NCI-H524 treated with DMSO at 0.1 percent for 48 hours (cell line): ENCODE results near the gene CLSTN1.
"Not testable (repeated sequence)": the region's sequence is repeated elsewhere in the genome, so short reads cannot be mapped to it uniquely, and the experiment has no call there.

Experiments
- DNase-seq: peaks from one replicate; lab custom pipeline; 2025; lab: John Stamatoyannopoulos, UW

CLSTN1 gene

DNA sequence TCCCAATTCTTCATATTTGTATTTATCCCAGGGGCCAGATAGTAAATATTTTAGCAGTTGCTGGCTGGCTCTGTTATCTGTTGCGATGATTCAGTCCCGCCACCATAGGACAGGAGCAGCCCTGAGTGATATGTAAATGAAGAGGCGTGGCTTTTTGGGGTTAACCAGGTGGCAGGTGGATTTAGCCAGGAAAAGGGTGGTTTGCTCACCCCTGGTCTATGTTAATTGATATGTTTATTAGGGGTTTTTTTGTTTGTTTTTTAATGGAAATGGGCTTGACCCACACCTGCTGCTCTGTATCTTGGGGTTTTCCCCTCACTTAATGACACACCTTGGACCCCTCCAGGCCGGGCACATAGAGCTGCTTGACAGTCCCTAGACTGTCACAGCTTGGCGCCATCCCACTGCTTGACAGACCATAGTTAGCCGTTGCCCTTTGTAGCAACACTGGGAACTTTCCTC lies 109.5 kb downstream of the CLSTN1 start:
- no peak for DNase-seq

DNA sequence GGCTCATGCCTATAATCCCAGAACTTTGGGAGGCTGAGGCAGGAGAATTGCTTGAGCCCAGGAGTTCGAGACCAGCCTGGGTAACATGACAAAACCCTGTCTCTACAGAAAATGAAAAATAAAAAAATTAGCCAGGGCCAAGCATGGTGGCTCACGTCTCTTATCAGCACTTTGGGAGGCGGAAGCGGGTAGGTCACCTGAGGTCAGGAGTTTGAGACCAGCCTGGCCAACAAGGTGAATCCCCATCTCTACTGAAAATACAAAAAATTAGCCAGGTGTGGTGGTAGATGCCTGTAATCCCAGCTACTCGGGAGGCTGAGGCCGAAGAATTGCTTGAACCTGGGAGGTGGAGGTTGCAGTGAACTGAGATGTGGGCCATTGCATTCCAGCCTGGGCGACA lies 111.0 kb downstream of the CLSTN1 start:
- DNase-seq = not testable (repeated sequence)

DNA sequence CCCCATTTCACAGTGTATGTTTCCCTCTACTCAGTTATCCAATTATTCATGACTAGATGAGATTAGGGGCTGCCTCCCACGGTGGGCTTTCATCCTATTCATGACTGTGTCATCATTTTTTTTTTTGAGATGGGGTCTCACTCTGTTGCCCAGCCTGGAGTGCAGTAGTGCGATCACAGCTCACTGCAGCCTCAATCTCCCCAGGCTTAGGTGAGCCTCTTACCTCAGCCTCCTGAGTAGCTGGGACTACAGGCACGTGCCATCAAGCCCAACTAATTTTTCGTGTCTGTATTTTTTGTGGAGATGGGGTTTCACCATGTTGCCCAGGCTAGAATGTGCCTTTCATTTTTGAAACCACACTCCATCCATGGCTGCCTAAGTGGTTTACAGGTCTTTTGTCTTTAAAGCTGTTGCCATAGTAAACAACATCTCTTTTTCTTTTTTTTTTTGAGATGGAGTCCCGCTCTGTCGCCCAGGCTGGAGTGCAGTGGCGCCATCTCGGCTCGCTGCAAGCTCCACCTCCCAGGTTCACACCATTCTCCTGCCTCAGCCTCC lies 112.2 kb downstream of the CLSTN1 start:
- no peak for DNase-seq

DNA sequence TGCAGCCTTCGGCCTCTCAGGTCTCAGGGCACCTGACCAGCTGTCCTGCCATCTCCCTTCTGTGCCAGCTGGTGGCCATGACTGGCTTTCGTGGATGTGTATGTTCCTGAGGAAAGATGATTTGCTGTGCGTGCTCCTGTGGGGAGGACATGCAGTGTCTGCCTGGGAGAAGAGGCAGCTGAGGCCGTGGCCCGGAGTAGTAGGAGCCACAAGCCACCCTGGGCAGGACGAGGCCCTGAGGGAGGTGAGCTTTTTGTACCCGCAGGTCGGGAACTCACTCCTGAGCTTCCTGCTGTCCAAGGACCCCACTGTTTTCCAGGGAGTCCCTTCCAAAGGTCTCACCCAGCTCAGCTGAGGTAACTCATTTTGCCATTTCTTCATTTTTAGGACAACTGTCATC lies 113.7 kb downstream of the CLSTN1 start:
- no peak for DNase-seq

DNA sequence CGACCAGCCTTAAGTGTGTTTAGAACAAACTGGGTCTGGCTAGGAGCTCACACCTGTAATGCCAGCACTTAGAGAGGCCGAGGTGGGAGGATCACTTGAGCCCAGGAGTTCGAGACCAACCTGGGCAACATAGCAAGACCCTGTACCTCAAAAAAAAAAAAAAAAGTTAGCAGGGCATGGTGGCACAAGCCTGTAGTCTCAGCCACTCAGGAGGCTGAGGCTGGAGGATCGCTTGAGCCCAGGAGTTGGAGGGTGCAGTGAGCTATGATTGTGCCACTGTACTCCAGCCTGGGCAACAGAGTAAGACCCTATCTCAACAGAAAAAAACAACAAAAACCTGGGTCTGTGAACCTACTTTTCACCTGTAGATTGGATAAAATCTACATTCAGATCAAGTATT lies 117.6 kb downstream of the CLSTN1 start:
- DNase-seq = no peak

- no peak for DNase-seq
Measured at GRCh38 chr1:9705337-9706093, 118.2 kb downstream of the CLSTN1 start.

GRCh38 chr1:9703681-9704080 lies 120.1 kb downstream of the CLSTN1 start:
- DNase-seq = no peak

DNA sequence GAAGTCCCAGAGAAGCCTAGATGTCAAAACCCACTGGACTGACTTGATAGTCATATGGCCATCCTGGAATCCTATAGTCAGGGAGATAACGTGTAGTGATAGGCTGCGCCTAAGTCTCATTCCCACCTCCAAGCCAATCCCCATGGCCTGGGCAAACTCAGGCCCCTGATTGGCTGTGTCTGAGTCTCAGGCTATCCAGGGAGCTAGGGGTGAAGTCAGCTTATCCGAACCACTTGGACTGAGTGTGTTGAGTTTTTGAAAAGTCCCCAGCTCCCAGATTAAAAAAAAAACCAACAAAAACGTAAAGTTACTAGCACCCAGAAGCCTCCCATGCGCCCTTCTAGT lies 120.6 kb downstream of the CLSTN1 start:
- no peak for DNase-seq

- no peak for DNase-seq
Measured at GRCh38 chr1:9701665-9702064, 122.1 kb downstream of the CLSTN1 start.

DNA sequence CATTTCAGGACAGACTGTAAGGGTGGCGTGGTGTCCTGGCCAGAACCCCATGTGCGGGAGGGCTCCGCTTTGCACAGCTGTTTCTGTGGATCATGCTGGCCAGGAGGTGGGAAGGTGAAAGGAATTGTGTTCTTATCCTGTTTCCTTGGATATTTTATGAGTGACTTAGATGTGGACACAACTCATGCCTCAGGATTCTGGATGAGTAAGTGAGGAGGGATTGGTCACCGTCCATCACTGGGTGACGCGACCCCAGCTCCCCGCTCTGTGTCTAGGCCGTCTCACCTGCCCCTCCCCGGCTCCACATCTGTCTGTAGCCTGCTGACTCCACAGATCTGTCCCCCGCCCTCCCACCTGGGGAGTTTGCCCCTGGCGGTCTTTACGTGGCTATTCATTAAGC lies 123.4 kb downstream of the CLSTN1 start:
- DNase-seq = no peak

DNA sequence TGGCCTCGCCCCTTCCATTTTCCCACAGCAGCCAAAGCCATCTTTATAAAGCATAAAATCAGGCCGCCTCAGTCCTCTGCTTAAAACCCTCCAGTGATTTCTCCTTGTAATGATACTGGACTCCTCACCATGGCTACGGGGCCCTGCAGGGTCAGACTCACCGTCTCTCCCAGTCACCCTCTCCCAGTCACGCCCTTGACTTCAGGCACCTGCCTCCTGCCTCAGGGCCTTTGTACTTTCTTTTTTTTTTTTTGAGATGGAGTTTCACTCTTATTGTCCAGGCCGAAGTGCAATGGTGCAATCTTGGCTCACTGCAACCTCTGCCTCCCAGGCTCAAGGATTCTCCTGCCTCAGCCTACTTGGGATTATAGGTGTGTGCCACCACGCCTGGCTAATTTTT lies 124.4 kb downstream of the CLSTN1 start:
- no peak for DNase-seq

DNA sequence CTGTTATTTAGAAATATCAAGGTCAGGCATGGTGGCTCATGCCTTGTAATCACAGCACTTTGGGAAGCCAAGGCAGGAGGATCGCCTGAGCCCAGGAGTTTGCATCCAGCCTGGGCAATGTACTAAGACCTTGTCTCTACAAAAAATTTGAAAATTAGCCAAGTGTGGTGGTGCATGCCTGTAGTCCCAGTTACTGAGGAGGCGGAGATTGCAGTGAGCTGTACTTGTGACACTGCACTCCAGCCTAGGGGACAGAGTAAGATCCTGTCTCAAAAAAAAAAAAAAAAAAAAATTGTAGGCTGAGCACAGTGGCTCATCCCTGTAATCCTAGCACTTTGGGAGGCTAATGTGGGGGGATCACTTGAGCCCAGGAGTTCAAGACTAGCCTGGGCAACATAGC lies 127.0 kb downstream of the CLSTN1 start:
- DNase-seq = no peak

- no peak for DNase-seq
Measured at GRCh38 chr1:9691691-9692090, 132.1 kb downstream of the CLSTN1 start.

- no peak for DNase-seq
Measured at GRCh38 chr1:9691108-9691445, 132.7 kb downstream of the CLSTN1 start.

GRCh38 chr1:9690440-9691107 lies 133.2 kb downstream of the CLSTN1 start:
- no peak for DNase-seq

DNA sequence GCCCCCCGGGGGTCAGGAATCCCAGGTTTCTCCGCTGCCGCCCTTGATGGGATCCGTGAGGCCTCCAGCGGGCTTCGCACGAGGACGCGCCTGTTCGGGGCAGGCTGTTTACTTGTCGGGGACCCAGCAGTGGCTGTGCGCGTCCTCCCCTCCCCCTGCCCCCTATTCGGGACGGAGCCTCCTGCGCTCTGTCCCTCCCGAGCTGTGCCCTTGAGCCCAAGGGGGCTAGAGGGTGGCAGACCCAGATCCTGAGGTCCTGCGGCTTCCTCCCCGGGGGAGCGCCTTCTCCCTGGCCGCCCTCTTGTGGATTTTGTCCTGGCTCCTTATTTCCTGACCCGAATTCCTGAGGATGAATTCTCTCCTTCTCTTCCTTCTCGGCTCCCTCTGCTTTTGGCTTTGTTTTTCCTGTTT lies 133.8 kb downstream of the CLSTN1 start:
- DNase-seq = no peak

GRCh38 chr1:9689011-9689706 lies 134.6 kb downstream of the CLSTN1 start:
- DNase-seq = no peak

DNA sequence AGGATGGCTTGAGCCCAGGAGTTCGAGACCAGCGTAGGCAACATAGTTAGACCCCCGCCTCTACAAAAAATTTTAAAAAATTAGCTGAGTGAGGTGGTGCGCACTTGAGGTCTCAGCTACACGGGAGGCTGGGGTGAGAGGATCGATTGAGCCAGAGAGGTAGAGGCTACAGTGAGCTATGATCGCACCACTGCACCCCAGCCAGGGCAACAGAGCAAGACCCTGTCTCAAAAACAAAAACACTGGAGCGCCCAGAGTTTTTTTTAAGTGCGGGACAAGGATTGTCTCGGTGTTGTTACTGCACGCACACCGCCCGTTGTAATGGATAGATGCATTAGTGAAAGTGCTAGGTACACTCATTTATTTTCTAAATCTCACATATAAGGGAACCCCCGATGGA lies 135.2 kb downstream of the CLSTN1 start:
- no peak for DNase-seq

GRCh38 chr1:9687874-9688582 lies 135.7 kb downstream of the CLSTN1 start:
- DNase-seq = no peak

DNA sequence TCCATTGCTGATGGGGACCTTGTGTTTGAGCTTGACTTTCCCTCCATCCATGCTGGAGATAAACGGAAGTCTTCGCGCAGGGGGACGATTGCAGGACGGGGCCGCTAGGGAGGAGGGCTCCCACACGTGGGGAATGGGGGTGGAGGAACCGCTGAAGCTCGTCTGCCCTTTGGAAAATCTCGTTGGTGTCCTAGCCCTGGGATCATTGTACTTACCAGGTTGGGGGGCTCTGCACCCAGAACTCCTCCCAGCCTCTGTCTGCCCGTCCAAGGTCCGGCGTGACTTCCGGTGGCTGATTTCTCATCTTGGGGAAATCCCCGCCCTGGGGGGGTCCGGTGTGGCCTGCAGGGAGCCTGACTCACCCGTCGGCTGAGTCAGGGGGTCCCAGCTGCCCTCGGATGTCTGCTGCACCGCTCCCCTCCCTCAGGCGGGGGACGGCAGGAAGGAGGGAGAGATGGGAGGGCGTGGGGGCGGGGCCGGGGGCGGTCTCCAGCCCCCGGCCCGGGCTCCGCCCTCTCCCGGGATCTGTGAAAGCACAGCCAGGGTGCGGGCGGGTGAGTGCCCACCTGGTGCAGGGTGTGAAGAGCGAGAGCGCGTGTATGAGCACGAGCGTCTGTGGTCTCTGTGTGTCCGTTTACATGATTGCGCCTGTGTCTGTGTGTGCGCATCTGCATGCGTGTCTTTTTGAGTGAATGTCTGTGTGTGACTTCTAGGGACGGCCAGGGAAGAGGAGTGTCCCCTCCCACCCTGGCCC lies 136.5 kb downstream of the CLSTN1 start:
- DNase-seq = no peak

DNA sequence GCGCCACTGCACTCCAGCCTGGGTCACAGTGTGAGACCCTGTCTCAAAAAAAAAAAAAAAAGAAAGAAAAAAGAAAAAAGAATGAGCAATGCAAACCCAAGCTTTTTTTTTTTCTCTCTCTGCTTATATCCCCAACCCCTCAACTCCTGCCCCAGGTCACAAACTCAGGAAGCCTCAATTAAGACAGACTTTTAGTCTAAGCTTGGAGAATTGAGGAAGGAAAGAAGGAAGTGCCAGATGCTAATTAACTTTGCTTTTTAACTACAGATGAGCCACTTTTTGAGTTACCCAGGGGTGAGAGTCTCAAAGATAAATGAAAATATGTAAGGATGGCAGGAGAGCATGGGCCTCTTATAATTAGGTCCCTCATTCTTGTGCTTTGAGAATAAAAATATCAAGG lies 139.0 kb downstream of the CLSTN1 start:
- DNase-seq = no peak

GRCh38 chr1:9680828-9681227 lies 142.9 kb downstream of the CLSTN1 start:
- no peak for DNase-seq
